ENCODE results near the gene AOPEP.

AOPEP gene

GRCh38 chr9:94895668-94896067 lies 169.2 kb downstream of the AOPEP start:
- no peak for TF ChIP-seq PRDM4 (tag by site-specific recombination; IDR thresholded peaks at IDR 0.05)

GRCh38 chr9:94896512-94896911 lies 170.0 kb downstream of the AOPEP start:
- CTCF ChIA-PET, result no interaction called here
- TF ChIP-seq ZBTB17 (tag by site-specific recombination; IDR thresholded peaks at IDR 0.05) (no peak), ZBTB20 (tag by site-specific recombination; IDR thresholded peaks at IDR 0.05) (no peak), ZNF488 (tag by site-specific recombination; IDR thresholded peaks at IDR 0.05) (no peak), ZNF350 (tag by site-specific recombination; IDR thresholded peaks at IDR 0.05) (no peak), PBX3 (CRISPR knock-in tag; IDR thresholded peaks at IDR 0.05) (no peak)
- H3K36me3 ChIP-seq (ENCODE audit: control insufficient read depth in 2 of 2, insufficient read depth in 1 of 2, low read length in 2 of 2), result no peaks in the 10 kb centered on the region
- POLR2A ChIA-PET, result no interaction called here
- no peak overlapping the region for H3K27ac ChIP-seq (ENCODE audit: extremely low read depth, low read depth, low read length)
- no peak overlapping the region for H3K4me3 ChIP-seq (ENCODE audit: low read depth, low read length)
- no peaks in the 10 kb centered on the region for H3K4me1 ChIP-seq (ENCODE audit: control insufficient read depth, insufficient read depth, low read length)
- no peaks in the 10 kb centered on the region for H3K9me3 ChIP-seq (ENCODE audit: control insufficient read depth, insufficient read depth, low read depth, low read length)

More at GRCh38 chr9:94895668-94896067, 169.2 kb downstream of the AOPEP start:
- POLR2A ChIA-PET, result interaction anchor here (0.6 kb wide), 1 partner anchor 10 kb away, joined by 3 read pairs; no protein-coding TSS in a partner anchor
- H3K4me1 ChIP-seq (ENCODE audit: control insufficient read depth, insufficient read depth, low read length), result no peaks in the 10 kb centered on the region
- no peaks in the 10 kb centered on the region for H3K9me3 ChIP-seq (ENCODE audit: control insufficient read depth, insufficient read depth, low read depth, low read length)
- no peaks in the 10 kb centered on the region for H3K36me3 ChIP-seq (ENCODE audit: control insufficient read depth in 2 of 2, insufficient read depth in 1 of 2, low read length in 2 of 2)
- CTCF ChIA-PET, result no interaction called here
- H3K27ac ChIP-seq (ENCODE audit: extremely low read depth, low read depth, low read length), result no peak overlapping the region
- no peak overlapping the region for H3K4me3 ChIP-seq (ENCODE audit: low read depth, low read length)

GRCh38 chr9:94899464-94900221 lies 173.1 kb downstream of the AOPEP start:
- no peaks in the 10 kb centered on the region for H3K4me1 ChIP-seq (ENCODE audit: control insufficient read depth, insufficient read depth, low read length)
- H3K36me3 ChIP-seq (ENCODE audit: control insufficient read depth in 2 of 2, insufficient read depth in 1 of 2, low read length in 2 of 2), result no peaks in the 10 kb centered on the region
- no peaks in the 10 kb centered on the region for H3K9me3 ChIP-seq (ENCODE audit: control insufficient read depth, insufficient read depth, low read depth, low read length)
- ChIA-PET POLR2A (interaction anchor here (0.7 kb wide), 1 partner anchor 35 kb away, joined by 4 read pairs; no protein-coding TSS in a partner anchor), CTCF (interaction anchor here (0.6 to 1.3 kb wide), 3 partner anchors 18 to 236 kb away, joined by 3 to 4 read pairs (median 3); no protein-coding TSS in a partner anchor)
- no peak overlapping the region for H3K4me3 ChIP-seq (ENCODE audit: low read depth, low read length)
- H3K27ac ChIP-seq (ENCODE audit: extremely low read depth, low read depth, low read length), result no peak overlapping the region
- TF ChIP-seq ZNF404 (tag by site-specific recombination; IDR thresholded peaks at IDR 0.05), result no peak
- no peak for TF ChIP-seq ZNF791 (tag by site-specific recombination; IDR thresholded peaks at IDR 0.05)
- TF ChIP-seq ZNF350 (tag by site-specific recombination; IDR thresholded peaks at IDR 0.05), result no peak
- TF ChIP-seq ZNF202 (tag by site-specific recombination; IDR thresholded peaks at IDR 0.05; ENCODE audit: borderline replicate concordance), result no peak
- TF ChIP-seq ZIC2 (tag by site-specific recombination; IDR thresholded peaks at IDR 0.05), result no peak
- TF ChIP-seq PRDM2 (tag by site-specific recombination; IDR thresholded peaks at IDR 0.05; ENCODE audit: borderline replicate concordance), result no peak
- no peak for TF ChIP-seq ZNF155 (tag by site-specific recombination; IDR thresholded peaks at IDR 0.05)
- TF ChIP-seq ZNF670 (tag by site-specific recombination; IDR thresholded peaks at IDR 0.05; ENCODE audit: low read depth), result no peak
- no peak for TF ChIP-seq ZNF184 (tag by site-specific recombination; IDR thresholded peaks at IDR 0.05)
- no peak for TF ChIP-seq ZNF639 (tag by site-specific recombination; IDR thresholded peaks at IDR 0.05)
- TF ChIP-seq ZNF555 (tag by site-specific recombination; conservative IDR thresholded peaks at IDR 0.05), result no peak
- TF ChIP-seq OVOL3 (tag by site-specific recombination; IDR thresholded peaks at IDR 0.05), result no peak
- TF ChIP-seq ZNF114 (tag by site-specific recombination; IDR thresholded peaks at IDR 0.05), result no peak
- no peak for TF ChIP-seq ZNF792 (tag by site-specific recombination; IDR thresholded peaks at IDR 0.05)

Measured in HEK293 (cell line).